Measurements from ENCODE around the gene DAGLA. TPM values are rescaled to one million over a fixed set of nuclear protein-coding genes. Genes with fewer than 3 reads are reported as not detected.
A peak's percentile ranks its signal among the peaks of the same experiment; 100 is the strongest.

DAGLA gene
- total and polyA plus RNA-seq, 2 of the 13 experiments (the other 11 are each of a cell fraction or from before 2014, with no cell fraction given): 2.6 to 3.9 TPM

DNA sequence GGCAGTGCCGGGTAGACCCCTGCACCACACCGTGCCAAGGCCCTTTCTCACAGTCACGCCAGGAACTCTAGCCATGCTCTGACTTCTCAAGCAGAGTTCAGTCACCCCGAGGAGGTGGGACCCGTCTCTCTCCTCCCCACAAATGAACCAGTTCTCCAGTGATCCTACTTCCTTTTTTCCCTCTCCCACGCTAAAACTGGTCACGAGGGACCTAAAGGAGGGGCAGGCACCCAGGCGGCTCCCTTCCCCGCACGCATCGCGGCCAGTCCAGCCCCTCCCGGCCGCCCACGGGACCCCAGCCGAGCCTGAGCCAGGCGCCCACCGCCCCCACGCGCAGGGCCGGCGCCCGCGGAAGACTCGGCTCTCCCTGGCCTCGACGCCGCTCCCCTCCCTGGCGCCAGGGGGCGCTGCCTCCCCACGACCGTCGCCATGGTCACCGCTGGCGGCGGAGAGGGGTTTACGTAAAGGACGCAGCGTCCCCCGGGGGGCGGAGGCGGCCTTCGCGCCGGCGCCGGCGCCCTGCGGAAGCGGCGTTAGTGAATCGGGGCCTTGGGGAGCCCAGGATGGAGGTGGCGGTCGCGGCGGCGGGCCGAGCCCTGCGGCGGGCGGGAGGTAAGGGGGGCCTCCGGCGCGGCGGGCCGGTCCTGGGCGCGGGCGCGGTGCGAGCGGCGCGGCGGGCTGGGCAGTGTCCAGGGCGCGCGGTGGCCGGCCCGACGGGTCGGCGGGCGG, at the start of gene DAGLA (continued):
- TF ChIP-seq ZNF558 (CRISPR knock-in tag; IDR thresholded peaks at IDR 0.05; ENCODE audit: borderline replicate concordance) (no peak), PHF20 (CRISPR knock-in tag; IDR thresholded peaks at IDR 0.05) (no peak), EHMT2 (IDR thresholded peaks at IDR 0.05; ENCODE audit: borderline replicate concordance, low read depth, low read length) (no peak), SIX4 (CRISPR knock-in tag; IDR thresholded peaks at IDR 0.05) (no peak), ZKSCAN8 (CRISPR knock-in tag; IDR thresholded peaks at IDR 0.05; ENCODE audit: borderline replicate concordance) (0 out of 2 replicates have a peak, but pooled peaks have one; percentile 26), ZNF282 (IDR thresholded peaks at IDR 0.05; ENCODE audit: partially characterized antibody) (no peak), ZNF614 (CRISPR knock-in tag; IDR thresholded peaks at IDR 0.05; ENCODE audit: borderline replicate concordance) (no peak), FOXM1 (CRISPR knock-in tag; IDR thresholded peaks at IDR 0.05) (no peak), ARNT2 (CRISPR knock-in tag; IDR thresholded peaks at IDR 0.05; ENCODE audit: low read depth) (peak; percentile 77), SYNCRIP (IDR thresholded peaks at IDR 0.05; ENCODE audit: insufficient read depth, low read depth, low read length) (no peak), ZBTB49 (CRISPR knock-in tag; IDR thresholded peaks at IDR 0.05; ENCODE audit: borderline replicate concordance) (no peak), ZNF3 (CRISPR knock-in tag; IDR thresholded peaks at IDR 0.05) (no peak), MEIS2 (CRISPR knock-in tag; IDR thresholded peaks at IDR 0.05) (peak; percentile 46; the same call in 1 of the 2 replicates), KLF15 (CRISPR knock-in tag; IDR thresholded peaks at IDR 0.05; ENCODE audit: borderline replicate concordance) (no peak), SRSF4 (IDR thresholded peaks at IDR 0.05; ENCODE audit: low read depth, low read length, poor library complexity, severe bottlenecking) (no peak)
- TF ChIP-seq, protein P1, sequence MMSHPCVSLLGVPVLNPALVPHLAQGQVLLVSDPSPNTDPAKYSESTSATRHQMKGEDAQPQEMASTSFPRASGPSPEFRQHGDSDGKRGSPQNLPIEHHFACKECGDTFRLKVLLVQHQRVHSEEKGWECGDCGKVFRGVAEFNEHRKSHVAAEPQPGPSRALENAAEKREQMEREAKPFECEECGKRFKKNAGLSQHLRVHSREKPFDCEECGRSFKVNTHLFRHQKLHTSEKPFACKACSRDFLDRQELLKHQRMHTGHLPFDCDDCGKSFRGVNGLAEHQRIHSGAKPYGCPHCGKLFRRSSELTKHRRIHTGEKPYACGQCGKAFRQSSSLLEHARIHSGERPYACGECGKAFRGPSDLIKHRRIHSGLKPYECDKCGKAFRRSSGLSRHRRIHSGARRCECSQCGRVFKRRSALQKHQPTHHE (CRISPR knock-in tag; IDR thresholded peaks at IDR 0.05; ENCODE audit: borderline replicate concordance): no peak
- TF ChIP-seq, protein P2, sequence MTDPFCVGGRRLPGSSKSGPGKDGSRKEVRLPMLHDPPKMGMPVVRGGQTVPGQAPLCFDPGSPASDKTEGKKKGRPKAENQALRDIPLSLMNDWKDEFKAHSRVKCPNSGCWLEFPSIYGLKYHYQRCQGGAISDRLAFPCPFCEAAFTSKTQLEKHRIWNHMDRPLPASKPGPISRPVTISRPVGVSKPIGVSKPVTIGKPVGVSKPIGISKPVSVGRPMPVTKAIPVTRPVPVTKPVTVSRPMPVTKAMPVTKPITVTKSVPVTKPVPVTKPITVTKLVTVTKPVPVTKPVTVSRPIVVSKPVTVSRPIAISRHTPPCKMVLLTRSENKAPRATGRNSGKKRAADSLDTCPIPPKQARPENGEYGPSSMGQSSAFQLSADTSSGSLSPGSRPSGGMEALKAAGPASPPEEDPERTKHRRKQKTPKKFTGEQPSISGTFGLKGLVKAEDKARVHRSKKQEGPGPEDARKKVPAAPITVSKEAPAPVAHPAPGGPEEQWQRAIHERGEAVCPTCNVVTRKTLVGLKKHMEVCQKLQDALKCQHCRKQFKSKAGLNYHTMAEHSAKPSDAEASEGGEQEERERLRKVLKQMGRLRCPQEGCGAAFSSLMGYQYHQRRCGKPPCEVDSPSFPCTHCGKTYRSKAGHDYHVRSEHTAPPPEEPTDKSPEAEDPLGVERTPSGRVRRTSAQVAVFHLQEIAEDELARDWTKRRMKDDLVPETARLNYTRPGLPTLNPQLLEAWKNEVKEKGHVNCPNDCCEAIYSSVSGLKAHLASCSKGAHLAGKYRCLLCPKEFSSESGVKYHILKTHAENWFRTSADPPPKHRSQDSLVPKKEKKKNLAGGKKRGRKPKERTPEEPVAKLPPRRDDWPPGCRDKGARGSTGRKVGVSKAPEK (CRISPR knock-in tag; IDR thresholded peaks at IDR 0.05; ENCODE audit: borderline replicate concordance): no peak
- TF ChIP-seq, protein P3, sequence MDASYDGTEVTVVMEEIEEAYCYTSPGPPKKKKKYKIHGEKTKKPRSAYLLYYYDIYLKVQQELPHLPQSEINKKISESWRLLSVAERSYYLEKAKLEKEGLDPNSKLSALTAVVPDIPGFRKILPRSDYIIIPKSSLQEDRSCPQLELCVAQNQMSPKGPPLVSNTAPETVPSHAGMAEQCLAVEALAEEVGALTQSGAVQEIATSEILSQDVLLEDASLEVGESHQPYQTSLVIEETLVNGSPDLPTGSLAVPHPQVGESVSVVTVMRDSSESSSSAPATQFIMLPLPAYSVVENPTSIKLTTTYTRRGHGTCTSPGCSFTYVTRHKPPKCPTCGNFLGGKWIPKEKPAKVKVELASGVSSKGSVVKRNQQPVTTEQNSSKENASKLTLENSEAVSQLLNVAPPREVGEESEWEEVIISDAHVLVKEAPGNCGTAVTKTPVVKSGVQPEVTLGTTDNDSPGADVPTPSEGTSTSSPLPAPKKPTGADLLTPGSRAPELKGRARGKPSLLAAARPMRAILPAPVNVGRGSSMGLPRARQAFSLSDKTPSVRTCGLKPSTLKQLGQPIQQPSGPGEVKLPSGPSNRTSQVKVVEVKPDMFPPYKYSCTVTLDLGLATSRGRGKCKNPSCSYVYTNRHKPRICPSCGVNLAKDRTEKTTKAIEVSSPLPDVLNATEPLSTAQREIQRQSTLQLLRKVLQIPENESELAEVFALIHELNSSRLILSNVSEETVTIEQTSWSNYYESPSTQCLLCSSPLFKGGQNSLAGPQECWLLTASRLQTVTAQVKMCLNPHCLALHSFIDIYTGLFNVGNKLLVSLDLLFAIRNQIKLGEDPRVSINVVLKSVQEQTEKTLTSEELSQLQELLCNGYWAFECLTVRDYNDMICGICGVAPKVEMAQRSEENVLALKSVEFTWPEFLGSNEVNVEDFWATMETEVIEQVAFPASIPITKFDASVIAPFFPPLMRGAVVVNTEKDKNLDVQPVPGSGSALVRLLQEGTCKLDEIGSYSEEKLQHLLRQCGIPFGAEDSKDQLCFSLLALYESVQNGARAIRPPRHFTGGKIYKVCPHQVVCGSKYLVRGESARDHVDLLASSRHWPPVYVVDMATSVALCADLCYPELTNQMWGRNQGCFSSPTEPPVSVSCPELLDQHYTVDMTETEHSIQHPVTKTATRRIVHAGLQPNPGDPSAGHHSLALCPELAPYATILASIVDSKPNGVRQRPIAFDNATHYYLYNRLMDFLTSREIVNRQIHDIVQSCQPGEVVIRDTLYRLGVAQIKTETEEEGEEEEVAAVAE (CRISPR knock-in tag; IDR thresholded peaks at IDR 0.05; ENCODE audit: borderline replicate concordance): no peak
